Pancreas (tissue), 10 donors: ENCODE results near the gene OR2H2. TPM values are rescaled to one million over a fixed set of nuclear protein-coding genes. Genes with fewer than 3 reads are reported as not detected.

Source experiments
- ATAC-seq, 4 donors: fragments of 200-7000 bp; cut with Tn5 transposase; one replicate each; pipeline versions ENCODE4 v1.8.0 to v1.9.1; 2020; ENCODE audit warnings: mild to moderate bottlenecking in 4 of 4, moderate library complexity in 4 of 4
- DNase-seq, 6 donors: peaks; one replicate each; pipeline ENCODE4 v3.0.0-alpha.2; 2020
- FAIRE-seq: peaks from 2 replicates; lab custom pipeline; 2012; peaks lifted over from hg19 to GRCh38; lab: Jason Lieb, UNC
- H3K27ac ChIP-seq, 4 donors: fragments of 200-600 bp; sonication (generic); 1 replicate in 3 of 4; 2 replicates in 1 of 4; pipeline versions ENCODE4 v1.5.0 to v1.8.0; 2020
- H3K27me3 ChIP-seq, 4 donors: fragments of 200-600 bp; one replicate each; pipeline ENCODE4 v1.8.0; 2021
- H3K36me3 ChIP-seq, 3 donors: fragments of 200-600 bp; sonication (generic) in 1 of 3; one replicate each; pipeline versions ENCODE4 v1.5.0 to v1.8.0; 2020 to 2021
- H3K4me1 ChIP-seq, 3 donors: fragments of 200-600 bp; one replicate each; pipeline ENCODE4 v1.8.0; 2021
- H3K4me3 ChIP-seq, 4 donors: fragments of 200-600 bp; sonication (generic) in 2 of 4; one replicate each; pipeline versions ENCODE4 v1.5.0 to v1.8.0; 2020 to 2021
- H3K9me3 ChIP-seq, 4 donors: fragments of 200-600 bp; one replicate each; pipeline ENCODE4 v1.8.0; 2021
- CTCF ChIP-seq, 4 donors: fragments of 200-600 bp; sonication (generic) in 3 of 4; IDR thresholded peaks; one replicate each; pipeline versions ENCODE4 v1.5.0 to v1.8.0; 2021; ENCODE audit warnings: antibody characterized with exemption in 4 of 4
- whole genome bisulfite sequencing, 2 donors: extraction: QIAGEN DNeasy Blood & Tissue Kit; methylation state at CpG; one replicate each; pipeline ENCODE4 v1.1.7; 2013; 5-methylcytosine and 5-hydroxymethylcytosine counted together
- intact Hi-C, 3 donors: fragments of 100-400 bp; cut with DNase I; formaldehyde crosslinking; loops; one replicate each; pipeline versions ENCODE4 v1.11.1 to v1.14.2; 2022
- polyA plus RNA-seq, 2 donors: library from polyadenylated mRNA; stranded (reverse); fragments of 200-250 nt; gene quantifications; one replicate each; pipeline ENCODE4 v1.2.3, GENCODE V29; 2013
- total RNA-seq, 6 donors: library from RNA; stranded (reverse); fragmentation: NEBNext Ultra II Directional in 4 of 6; extraction: Animal tissue kit (Norgen Biotek cat#: 25700) in 4 of 6; gene quantifications; one replicate each; pipeline versions ENCODE4 v1.2.1 to v1.2.4, GENCODE V29; 2021 to 2023
- donor health status: healthy with polysubstance abuse.
- donor health status: DM: no; HTN: no; CAD: no; lungs with moderate emphysema.
- donor health status: DM: no; HTN: no; CAD: no.
- donor health status: control.
- donor health status: control.
- donor health status: Bipolar disorder and iron deficiency.
- donor health status: DM: yes; HTN: yes; CAD: no.
- donor health status: DM: no; HTN: no; CAD: no.
- donor health status: DM: no; HTN: no; CAD: no.
- donor health status: DM: yes; HTN: yes; CAD: no.

OR2H2 gene
- total and polyA plus RNA-seq, 8 donors, result not detected

- TF ChIP-seq CTCF (IDR thresholded peaks at IDR 0.05), result no peak
Observed at GRCh38 chr6:29564875-29565274, 20.0 kb upstream of the OR2H2 start.

GRCh38 chr6:29566856-29567255 is 18.1 kb upstream of the OR2H2 start:
- H3K4me1 ChIP-seq, result no peaks in the 10 kb centered on the region
- TF ChIP-seq CTCF (IDR thresholded peaks at IDR 0.05), result no peak
- peaks cover 0 to 3% (median 0%) of the 10 kb centered on the region in 4 donors for H3K27me3 ChIP-seq
- H3K4me3 ChIP-seq, result no peak overlapping the region
- H3K9me3 ChIP-seq, result no peaks in the 10 kb centered on the region
- ATAC-seq (no peak), FAIRE-seq (no peak), DNase-seq (no peak)
- H3K36me3 ChIP-seq, result no peaks in the 10 kb centered on the region
- WGBS, 2 donors, result 70 to 77% methylated on average over 5 of the region's 5 CpGs
- intact Hi-C loops, result no loop called here
- no peak overlapping the region for H3K27ac ChIP-seq

More at GRCh38 chr6:29564875-29565274, 20.0 kb upstream of the OR2H2 start:
- Histone ChIP-seq H3K4me3 (no peak overlapping the region), H3K36me3 (no peaks in the 10 kb centered on the region), H3K9me3 (no peaks in the 10 kb centered on the region), H3K27me3 (peaks cover 0 to 3% (median 0%) of the 10 kb centered on the region in 4 donors), H3K4me1 (peaks cover 0 to 12% (median 0%) of the 10 kb centered on the region in 3 donors), H3K27ac (no peak overlapping the region)
- DNase-seq (no peak), FAIRE-seq (no peak), ATAC-seq (no peak)
- intact Hi-C loops, result no loop called here

GRCh38 chr6:29567541-29567940 is 17.4 kb upstream of the OR2H2 start:
- DNase-seq (no peak), ATAC-seq (no peak), FAIRE-seq (no peak)
- H3K27ac ChIP-seq, result no peak overlapping the region
- intact Hi-C loops, result no loop called here
- 22 to 41% methylated on average over 2 of the region's 2 CpGs for WGBS, 2 donors
- no peaks in the 10 kb centered on the region for H3K36me3 ChIP-seq
- H3K27me3 ChIP-seq, result peaks cover 0 to 3% (median 0%) of the 10 kb centered on the region in 4 donors
- H3K4me3 ChIP-seq, result no peak overlapping the region
- no peak for TF ChIP-seq CTCF (IDR thresholded peaks at IDR 0.05)
- no peaks in the 10 kb centered on the region for H3K4me1 ChIP-seq
- no peaks in the 10 kb centered on the region for H3K9me3 ChIP-seq

- ATAC-seq, result no peak
- H3K4me3 ChIP-seq, result no peak overlapping the region
- H3K4me1 ChIP-seq, result no peaks in the 10 kb centered on the region
- 56% methylated on average over 5 of the region's 5 CpGs for WGBS, 2 donors
- TF ChIP-seq CTCF (IDR thresholded peaks at IDR 0.05), result no peak
- H3K27me3 ChIP-seq, result peaks cover 0 to 3% (median 0%) of the 10 kb centered on the region in 4 donors
- no peak for DNase-seq
- FAIRE-seq, result no peak
- H3K9me3 ChIP-seq, result no peaks in the 10 kb centered on the region
- H3K36me3 ChIP-seq, result no peaks in the 10 kb centered on the region
- no peak overlapping the region for H3K27ac ChIP-seq
- intact Hi-C loops, result no loop called here
Observed at GRCh38 chr6:29567991-29568390, 16.9 kb upstream of the OR2H2 start.

- DNase-seq, result no peak
- Histone ChIP-seq H3K4me3 (no peak overlapping the region), H3K9me3 (no peaks in the 10 kb centered on the region), H3K27ac (no peak overlapping the region), H3K36me3 (no peaks in the 10 kb centered on the region), H3K27me3 (no peaks in the 10 kb centered on the region), H3K4me1 (no peaks in the 10 kb centered on the region)
- ATAC-seq, result no peak
- intact Hi-C loops, result no loop called here
- TF ChIP-seq CTCF (IDR thresholded peaks at IDR 0.05), result no peak
- no peak for FAIRE-seq
Observed at GRCh38 chr6:29576056-29576455, 8.9 kb upstream of the OR2H2 start.
